OCI-M2 (cell line): ENCODE measurements around the gene HOXA6.

ENCODE experiments used
- DNase-seq: peaks from one replicate; lab custom pipeline; 2025; ENCODE audit not compliant: unreplicated experiment; lab: John Stamatoyannopoulos, UW

HOXA6 gene

DNA sequence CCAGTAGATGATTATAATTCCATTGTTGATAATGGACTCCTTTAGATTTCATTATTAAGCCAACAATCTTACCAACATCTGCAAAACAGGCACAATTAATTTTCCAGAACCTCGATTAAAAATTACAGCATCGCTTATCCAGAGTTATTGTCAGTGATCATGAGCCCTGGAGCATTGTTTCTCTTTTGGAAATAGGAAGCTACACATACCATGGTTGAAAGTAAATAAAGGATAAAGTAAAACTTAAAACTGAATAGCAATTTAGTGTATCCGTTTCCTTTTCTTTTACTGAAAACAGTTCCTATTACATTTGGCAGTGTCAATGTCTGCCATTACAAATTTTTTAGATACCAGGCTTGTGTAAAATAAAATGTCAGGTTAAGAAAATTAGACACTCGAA lies 35.2 kb downstream of the HOXA6 start:
- no peak for DNase-seq

DNA sequence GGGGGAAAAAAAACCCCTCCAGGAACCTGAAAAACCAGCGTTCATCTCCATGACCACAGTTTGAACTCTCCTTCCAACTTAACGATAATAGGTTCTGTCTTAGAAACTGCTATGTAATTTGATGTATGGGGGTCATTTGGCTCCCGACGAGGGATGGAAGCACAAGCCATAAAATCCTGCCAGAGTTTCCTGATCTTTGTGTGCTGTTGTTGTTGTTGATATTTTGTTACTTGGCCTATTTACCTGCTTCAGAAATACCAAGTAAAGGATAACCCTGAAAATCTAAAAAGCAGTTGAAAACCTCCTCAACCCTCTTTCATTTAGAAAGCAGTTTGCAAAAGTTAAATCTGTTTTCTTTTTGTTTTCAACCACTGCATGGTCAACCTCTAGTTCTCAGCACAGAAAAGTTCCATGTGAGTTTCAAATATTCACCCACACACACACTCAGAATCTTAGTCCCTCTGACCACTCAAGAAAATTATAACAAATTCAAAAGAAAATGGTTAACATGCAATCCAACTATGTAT lies 35.8 kb downstream of the HOXA6 start:
- no peak for DNase-seq

DNA sequence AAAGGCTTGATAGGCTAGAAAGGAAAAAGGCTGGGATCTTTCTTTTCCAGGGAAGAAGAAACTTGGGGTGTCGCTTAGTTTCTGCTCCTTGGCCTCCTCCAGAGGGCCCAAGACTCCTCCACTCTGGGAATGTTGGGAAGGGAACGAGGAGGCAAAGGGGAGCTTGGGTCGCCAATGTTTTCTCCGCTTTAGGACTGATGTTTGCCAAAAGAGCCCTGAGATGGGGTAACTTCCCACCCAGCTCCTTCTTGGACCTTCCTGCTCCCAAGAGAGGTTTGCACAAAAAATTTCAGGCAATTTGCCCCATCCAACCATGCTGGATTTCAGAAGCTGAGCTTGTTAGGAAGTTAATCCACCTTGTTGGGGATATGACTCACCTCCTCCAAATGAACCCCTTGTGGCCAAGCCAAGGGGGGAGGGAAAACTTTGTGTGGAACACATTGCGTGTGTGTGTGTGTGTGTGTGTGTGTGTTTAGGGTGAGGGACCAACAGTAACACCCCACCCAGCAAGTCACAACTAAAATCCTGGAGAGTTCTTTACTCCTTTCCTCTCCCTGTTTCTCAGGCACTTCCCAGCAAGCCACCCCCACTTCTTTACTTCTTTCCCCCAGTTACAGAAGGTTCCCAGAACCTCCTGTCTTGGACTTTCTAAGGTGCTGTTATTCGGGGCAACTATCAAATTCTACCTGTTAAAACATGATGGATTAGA lies 36.4 kb downstream of the HOXA6 start:
- DNase-seq, result no peak

DNA sequence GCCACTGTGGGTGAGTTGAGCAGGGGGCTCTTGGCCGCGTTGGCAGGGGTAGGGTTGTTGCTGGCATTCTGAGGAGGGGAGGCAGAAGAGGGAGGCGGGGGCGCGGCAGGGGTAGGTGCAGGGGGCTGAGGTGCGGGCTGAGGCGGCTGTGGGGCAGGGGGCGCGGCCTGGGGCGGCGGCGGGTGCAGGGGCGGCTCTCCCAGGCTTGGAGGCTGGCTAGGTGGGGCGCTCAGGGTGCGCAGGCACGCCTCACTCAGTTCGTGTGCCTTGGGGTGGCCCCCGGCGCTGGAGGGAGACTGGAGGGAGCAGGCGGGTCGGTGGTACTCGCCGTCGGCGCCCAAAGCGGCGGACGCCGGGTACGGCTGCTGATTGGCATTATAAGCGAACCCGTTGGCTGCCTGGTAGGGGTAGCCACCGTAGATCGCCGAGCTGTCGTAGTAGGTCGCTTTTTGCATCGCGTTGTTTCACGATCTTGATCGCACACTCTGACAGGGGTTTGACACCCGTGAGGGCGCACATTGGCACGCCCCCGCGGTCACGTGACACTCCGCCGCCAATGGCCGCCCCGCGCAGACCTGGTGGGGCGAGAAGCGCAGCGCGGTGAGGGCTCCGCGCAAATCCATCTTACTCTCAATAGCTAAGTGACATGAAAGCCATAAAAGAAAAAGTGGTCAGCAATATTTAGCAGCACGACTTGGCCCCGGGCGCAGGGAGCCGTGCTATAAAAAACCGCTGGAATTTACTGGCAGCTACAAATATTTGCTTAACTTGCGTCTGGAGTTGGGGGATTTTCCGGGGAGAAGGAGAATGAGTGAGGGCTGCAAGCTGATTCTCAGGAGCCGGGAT lies 37.2 kb downstream of the HOXA6 start:
- DNase-seq, result no peak

DNA sequence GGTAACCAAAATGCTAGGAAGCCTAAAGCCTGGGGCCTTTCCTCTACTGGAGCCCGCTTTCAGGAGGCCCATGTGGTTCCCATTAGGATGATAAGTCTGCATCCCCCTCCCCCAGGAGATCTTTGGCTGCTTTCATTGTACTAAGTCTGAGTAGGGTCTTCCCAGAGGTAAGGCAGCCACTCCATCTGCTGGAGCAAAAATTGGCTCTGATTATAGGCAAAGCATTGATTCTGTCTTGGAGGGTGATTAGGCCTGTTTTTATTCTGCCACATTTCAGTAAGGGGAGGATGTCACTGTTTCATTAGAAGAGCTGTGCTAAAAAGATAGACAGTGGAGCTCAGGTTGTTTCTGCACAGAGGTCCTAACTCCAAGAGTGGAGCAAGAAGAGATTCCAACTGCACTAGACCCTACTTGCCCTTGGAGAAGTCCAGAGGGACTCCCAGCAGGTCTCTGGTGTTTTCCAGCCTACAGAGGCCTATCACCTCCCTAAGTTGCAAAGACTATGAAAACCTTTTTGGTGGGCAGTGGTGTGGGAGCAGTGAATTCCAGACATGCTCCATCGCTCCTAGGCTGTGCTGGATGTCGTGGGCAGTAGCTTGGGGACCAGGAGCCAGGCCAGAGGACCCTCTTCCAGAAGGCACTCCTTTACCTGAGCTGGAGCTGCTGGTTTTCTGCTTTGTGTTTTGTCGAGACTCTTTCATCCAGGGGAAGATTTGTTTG lies 37.9 kb downstream of the HOXA6 start:
- no peak for DNase-seq

DNA sequence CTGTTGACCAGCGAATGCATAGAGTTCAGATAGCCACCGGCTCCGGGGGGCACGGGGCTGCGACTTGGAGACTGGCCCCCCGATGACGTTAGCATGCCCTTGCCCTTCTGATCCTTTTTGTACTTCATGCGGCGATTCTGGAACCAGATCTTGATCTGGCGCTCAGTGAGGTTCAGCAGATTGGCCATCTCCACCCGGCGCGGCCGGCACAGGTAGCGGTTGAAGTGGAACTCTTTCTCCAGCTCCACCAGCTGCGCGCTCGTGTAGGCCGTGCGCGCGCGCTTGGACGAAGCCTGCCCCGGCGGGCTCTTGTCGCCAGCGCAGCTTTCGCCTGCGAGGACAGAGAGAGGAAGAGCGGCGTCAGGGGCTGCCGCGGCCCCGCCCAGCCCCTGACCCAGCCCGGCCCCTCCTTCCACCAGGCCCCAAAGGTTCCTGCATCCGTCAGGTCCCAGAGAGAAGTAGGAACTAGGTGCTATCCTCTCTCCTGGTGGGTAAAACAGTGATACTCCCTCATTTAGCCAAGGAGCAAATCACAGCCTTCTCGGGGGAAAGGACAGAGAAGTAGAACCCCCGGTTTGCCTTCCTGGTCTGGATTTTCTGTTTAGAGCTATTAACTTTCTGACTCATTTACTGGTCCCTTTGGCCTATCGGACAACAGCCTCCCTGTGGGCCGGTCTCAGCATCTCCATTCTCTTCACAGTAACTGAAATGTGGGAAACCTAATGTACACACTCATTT lies 39.0 kb downstream of the HOXA6 start:
- DNase-seq, result no peak

DNA sequence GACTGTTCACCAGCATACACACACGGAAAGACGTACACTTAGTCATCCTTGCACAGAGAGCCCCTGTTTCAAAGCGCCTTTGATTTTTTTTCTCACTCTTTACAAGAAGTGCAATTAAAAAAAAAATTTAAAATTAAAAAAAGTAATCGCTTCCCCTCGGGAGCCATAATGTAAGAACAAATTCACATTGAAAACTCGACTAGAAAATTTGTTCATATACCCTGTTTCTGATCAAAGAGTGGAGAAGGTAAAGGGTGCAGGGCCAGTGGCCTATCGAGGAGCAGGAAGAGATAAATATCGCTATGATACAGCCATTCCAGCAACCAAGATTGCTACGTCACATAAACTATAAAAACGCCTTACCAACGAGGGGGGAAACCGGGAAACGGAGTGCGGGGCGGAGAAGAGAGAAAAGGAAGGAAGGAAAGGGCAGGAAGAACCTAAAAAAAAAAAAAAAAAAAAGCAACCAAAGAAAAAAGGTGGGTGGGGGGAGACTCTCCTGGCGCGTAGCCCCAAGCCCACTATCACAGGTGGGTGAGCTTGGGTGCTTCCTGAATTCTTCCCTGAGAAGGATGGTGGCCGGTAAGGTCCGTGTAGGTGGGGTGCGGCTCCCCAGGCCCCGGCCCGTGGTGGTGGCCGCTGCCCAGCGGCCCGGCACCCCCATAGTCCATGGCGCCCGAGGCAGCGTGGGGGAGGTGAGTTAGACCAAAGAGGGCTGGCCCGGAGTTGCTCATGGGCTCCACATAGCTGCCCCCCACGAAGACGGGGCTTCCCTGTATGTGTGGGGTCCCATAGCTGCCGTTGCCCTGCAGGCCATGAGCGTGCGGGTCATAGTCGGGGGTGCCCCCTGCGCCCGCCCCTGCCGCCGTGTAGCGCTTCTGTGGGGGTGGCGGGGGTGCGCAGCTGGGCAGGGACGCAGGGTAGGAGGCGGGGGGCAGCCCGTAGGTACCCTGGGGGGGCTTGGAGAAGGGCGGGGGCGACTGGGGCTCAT lies 39.9 kb downstream of the HOXA6 start:
- no peak for DNase-seq

DNA sequence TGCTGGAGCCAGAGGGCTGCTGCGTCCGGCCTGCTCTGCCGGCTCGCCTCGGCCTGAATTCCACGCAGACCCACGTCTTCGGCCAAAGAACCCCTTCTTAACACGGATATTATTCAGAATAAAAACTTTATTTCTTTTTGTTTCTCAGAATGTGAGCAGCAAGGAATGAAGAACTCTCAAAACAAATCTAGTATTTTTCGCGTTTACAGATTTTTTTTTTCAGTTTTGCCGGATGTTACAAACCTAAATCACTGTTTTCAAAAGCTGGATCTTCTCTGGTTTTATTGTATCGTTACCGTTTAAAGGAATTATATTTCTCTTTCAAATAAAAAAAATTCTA lies 40.7 kb downstream of the HOXA6 start:
- no peak for DNase-seq

DNA sequence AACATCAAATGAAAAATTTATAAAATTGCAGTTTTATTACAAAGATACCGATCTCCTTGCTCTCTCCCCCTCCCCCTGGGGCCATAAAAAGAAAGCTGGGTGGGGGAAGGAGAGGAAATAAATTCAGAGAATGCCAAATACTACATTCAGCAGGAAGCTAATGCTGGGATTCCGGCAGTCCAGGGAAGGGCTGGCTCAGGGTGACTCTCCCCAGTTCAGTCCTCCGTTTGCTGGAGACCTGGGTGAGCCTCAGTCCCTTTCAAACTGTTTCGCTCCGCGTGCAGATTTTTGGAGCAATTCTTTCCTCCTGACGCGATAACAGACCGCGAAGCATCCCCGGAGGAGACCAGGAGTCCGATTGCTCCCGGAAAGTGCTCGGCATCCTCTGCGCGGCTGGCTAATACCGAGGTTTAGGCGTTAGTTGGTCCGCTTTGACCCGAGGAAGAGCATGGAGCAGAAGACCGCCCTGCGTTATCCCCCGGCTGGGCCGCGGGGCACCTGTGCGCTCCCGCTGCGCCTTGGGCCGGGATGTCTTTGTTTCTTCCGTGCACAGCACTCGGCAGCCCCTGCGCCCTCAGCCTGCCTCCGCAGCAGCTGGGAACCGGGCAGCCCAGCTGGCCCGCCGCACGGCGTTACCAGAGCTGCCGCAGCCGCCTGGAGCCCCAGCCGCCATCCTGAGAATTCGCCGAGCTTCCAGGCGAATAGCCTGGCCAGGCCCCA lies 41.2 kb downstream of the HOXA6 start:
- no peak for DNase-seq

DNA sequence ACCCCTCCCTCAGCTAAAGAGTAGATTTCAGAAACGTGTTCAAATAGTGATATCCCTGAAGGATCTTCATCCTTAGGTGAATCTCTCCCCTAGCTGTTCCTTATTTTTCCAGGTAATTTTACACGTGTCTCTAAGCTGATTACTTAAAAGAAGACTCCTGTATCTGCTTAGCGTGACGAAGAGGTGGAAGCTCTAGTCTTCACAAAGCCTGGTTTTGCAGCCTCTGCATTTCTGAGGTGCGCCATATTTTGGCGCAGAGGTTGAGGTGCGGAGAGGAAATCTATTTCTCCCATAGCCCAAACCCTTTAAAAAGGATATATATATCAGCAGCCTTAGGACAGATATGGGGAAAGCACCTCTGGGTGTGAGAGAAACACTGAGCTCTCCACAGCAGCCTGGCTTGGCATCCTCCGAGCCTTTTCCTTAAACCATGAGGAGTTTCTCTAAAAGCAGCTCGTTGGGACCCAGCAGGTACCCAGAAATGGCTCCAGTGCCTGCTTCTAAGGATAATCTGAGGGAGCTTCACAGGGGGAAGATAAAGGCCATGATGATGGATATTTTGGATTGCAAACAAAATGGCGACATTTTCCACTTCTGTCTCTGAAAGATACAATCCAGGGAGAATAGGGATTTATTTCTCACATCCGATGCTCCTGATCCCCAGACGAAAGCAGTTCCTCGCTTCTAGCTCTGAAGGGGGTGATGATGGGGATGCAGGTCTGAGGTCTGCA lies 42.1 kb downstream of the HOXA6 start:
- DNase-seq, result no peak

DNA sequence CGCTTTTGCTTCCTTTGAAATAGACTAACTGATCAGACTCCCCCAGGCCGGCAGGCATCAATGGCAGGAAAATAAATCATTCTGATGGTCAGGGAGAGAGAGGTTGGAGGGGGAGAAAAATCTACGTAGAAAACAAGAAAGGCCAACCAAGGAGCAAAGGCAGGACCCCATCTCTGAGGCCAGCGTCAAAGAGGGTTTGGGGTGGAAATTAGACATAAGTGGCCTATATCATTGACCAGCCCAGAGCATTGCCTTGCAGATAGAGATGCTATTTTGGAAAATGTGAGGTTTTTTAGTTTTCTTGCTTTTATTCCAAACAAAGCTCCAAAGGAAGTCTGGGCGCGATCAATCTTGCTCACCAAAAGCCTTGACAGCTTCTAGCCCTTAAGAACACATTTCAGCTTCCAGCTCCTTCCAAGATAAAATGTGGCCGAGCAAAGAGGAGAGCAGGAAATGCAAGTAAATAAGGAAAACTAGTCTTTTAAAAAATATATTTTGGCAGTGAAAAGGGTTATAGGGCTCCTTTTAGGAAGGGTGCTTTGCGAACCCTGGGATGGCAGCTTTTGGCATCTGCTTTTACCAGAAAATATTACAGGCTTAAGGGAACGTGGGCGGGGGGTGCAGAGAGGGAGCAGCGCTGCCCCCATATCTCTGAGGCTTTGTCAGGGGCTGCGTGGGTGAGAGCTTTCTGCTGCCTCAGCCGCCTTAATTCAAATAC lies 43.1 kb downstream of the HOXA6 start:
- DNase-seq, result no peak

DNA sequence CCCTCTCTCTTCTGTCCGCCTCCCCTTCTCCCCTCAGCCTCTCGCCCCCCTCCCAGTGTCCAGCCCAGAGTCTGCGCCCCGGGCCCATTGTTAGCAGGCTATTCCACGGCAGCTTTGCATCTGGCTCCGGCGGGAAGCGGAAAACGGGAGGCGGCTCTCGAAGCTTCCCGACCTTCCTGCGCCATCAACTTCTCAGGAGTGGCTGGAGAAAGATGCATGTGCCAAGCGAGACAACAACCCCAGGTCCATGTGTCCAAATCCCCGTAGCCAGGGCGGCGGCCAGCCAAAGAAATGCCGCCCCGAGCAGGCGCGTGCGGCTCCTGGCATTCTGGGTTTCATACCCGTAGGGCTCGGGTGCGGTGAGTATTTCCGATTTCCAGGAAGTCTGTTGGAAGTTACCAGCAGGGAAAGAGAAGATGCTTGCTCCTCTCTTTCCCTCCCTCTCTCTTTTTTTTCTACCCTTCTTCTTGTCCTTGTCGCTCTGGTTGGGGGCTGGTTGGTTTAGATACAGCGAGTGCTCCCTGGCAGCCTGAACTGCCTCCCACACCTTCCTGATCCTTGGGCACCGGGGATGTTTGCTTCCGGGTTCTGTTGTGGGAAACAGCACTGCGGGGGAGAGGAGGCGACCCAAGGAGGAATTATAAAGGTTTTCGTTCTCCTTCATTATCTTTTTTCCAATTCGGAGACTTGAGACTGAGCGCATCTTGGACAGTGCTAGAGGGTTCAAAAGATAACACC lies 43.9 kb downstream of the HOXA6 start:
- DNase-seq, result no peak

DNA sequence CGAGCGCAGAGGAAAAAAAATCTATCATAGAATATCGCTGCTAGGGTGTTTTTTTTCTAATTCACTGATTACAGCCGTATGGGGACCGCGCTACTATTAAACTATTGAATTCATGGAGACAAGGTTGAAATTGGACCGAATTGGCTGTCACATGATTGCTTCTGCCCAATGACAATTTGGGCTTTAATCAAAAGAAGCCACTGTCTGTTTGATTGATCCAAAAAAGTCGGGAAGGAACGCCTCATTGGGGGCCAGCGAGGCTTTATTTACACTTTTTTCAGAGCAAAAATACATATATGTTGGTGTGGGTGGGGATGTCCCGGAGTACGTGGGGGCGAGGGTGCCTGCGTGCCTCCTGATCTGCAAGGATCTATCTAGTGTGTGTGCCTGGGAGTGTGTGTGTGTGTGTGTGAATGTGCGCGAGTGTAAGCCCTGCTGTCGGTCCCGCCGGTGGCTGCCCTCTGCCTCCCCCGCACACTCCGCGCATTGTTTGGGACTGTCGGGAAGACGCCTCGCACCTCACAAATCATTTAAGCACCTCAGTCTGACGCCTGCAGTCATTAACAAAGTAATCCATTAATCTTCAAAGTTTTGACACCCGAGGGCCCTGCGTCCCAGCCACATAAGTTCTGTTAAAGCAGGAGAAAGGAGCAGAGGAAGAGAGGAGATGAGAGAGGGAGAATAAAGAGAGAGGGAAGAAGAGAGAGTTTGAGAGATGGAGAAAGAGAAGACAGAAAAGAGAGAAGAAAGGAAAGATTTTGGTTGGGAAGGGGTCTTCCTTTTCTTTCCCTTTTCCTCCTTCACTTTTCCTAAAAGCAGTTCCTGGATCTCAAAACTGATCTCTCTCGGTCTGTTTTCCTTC lies 44.8 kb downstream of the HOXA6 start, which contains the start of gene HOXA2:
Gene HOXA2 (minus strand): TSS at position 103 of the 862 bp plus-strand sequence. CDS start 183 bp downstream, outside the sequence.
- no peak for DNase-seq

DNA sequence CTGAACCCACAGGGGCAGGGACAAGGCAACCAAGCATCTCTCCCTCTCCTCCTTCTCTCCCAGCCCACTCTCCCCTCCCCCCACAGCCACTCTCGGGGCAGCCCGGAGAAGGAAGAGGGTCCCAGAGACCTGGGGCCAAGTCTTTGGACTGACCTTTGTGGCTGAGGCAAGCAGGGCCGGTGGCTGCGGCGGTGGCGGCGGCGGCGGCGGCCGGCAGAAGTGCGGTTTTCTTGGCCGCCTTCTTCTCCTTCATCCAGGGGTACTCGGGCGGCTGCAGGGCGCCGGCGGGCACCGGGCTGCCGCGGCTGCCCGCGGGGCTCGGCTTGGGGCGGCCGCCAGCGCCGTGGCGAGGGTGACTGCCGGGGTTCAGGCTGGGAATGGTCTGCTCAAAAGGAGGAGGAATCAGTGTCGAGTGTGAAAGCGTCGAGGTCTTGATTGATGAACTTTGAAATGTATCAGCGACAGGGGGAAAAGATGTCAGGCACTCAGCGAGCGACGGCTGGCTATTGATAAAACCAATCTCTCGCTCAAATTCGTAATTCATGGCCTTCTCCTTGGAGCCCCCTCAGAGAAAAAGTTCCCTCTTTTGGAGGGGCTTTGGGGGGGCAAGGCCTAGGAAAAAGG lies 45.5 kb downstream of the HOXA6 start:
- no peak for DNase-seq

DNA sequence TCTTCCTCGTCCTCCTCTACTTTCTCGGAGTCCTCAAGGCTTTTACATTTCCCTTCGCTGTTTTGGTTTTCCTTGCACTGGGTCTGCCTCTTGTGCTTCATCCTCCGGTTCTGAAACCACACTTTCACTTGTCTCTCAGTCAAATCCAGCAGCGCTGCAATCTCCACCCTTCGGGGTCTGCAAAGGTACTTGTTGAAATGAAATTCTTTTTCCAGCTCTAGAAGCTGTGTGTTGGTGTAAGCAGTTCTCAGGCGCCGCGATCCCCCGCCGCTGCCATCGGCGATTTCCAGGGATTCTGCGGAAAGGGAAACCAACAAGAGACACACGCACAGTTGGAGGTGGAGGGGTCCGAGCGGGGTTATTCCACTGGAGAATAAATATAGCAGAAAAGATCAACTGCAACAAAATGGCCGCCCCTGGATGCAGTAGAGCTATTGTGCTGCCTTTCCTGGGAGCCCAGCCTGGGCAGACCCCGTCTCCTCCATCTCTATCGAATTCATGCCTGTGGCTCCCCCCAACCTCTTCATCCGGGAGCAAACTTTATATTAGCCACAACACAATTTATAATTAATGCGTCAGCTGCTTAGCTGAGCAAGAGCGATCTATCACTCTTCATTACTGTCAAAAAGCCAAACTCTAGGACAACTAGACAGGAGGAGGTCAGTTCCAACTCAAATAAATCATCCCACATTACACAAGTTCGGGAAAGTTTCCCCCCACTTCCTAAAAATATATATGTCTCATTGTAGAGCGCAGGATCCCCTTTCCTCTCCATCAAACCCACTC lies 46.2 kb downstream of the HOXA6 start:
- DNase-seq, result no peak
